CD4-positive, CD25-positive, alpha-beta regulatory T cell (primary cell): ENCODE results near the gene WDR3. TPM values are rescaled to one million over a fixed set of nuclear protein-coding genes. Genes with fewer than 3 reads are reported as not detected.

Experiments
- ATAC-seq, 2 donors: fragments of 150-1000 bp; cut with Tn5 transposase; one replicate each; pipeline ENCODE4 v1.10.0; 2021; ENCODE audit warnings: low read depth in 2 of 2, moderate number of reproducible peaks in 2 of 2, moderate library complexity in 1 of 2
- DNase-seq, 3 donors: peaks; one replicate each; pipeline versions ENCODE4 v3.0.0 to v3.0.0-alpha.2; 2012 to 2022; ENCODE audit warnings: mixed read lengths in 1 of 3
- H3K27ac ChIP-seq: one replicate; pipeline ENCODE4 v1.7.0; 2013; ENCODE audit warnings: mild to moderate bottlenecking, low read length; ENCODE audit not compliant: insufficient read depth, poor library complexity, severe bottlenecking
- H3K27me3 ChIP-seq: one replicate; pipeline ENCODE4 v1.7.0; 2013; ENCODE audit warnings: low read length; ENCODE audit not compliant: control insufficient read depth, insufficient read depth
- H3K36me3 ChIP-seq: one replicate; pipeline ENCODE4 v1.7.0; 2013; ENCODE audit warnings: mild to moderate bottlenecking, low read length, moderate library complexity; ENCODE audit not compliant: control insufficient read depth, insufficient read depth
- H3K4me1 ChIP-seq: 2 replicates; pipeline ENCODE4 v1.7.0; 2013; ENCODE audit warnings: mild to moderate bottlenecking, low read length; ENCODE audit not compliant: insufficient read depth, control insufficient read depth, poor library complexity, severe bottlenecking
- H3K4me3 ChIP-seq: one replicate; pipeline ENCODE4 v1.7.0; 2013; ENCODE audit warnings: low read depth, mild to moderate bottlenecking, low read length, moderate library complexity
- H3K9me3 ChIP-seq, 2 experiments: 1 replicate in 1 of 2; 2 replicates in 1 of 2; pipeline ENCODE4 v1.7.0; 2013; ENCODE audit warnings: low read length in 2 of 2, mild to moderate bottlenecking in 1 of 2, moderate library complexity in 1 of 2; ENCODE audit not compliant: control insufficient read depth in 2 of 2
- H3K27ac Mint-ChIP-seq, 3 donors: one replicate each; pipeline ENCODE4 v1.8.0; 2020 to 2022; ENCODE audit warnings: mild to moderate bottlenecking in 3 of 3, mixed read lengths in 3 of 3, moderate library complexity in 2 of 3
- H3K27me3 Mint-ChIP-seq: one replicate; pipeline ENCODE4 v1.8.0; 2022; ENCODE audit warnings: mild to moderate bottlenecking, mixed read lengths
- H3K36me3 Mint-ChIP-seq: one replicate; pipeline ENCODE4 v1.8.0; 2020; ENCODE audit warnings: mixed read lengths
- H3K4me1 Mint-ChIP-seq, 4 donors: one replicate each; pipeline ENCODE4 v1.8.0; 2020 to 2022; ENCODE audit warnings: mixed read lengths in 4 of 4, mild to moderate bottlenecking in 1 of 4
- H3K4me3 Mint-ChIP-seq, 4 donors: one replicate each; pipeline ENCODE4 v1.8.0; 2020 to 2022; ENCODE audit warnings: mild to moderate bottlenecking in 4 of 4, mixed read lengths in 4 of 4, moderate library complexity in 3 of 4
- H3K9me3 Mint-ChIP-seq, 7 donors: one replicate each; pipeline ENCODE4 v1.8.0; 2020 to 2022; ENCODE audit warnings: mixed read lengths in 7 of 7, mild to moderate bottlenecking in 3 of 7, moderate library complexity in 2 of 7
- polyA plus RNA-seq, 4 donors: library from polyadenylated mRNA; unstranded; fragments of 300-500 nt; fragmentation: Illumina TruSeq; gene quantifications; one replicate each; pipeline ENCODE4 v1.2.3, GENCODE V29; 2021
- total RNA-seq: library from RNA; stranded (reverse); gene quantifications from one replicate; pipeline ENCODE4 v1.2.3, GENCODE V29; 2022

The WDR3 gene
- total and polyA plus RNA-seq, 5 donors from 2014 or later, result 11.4 to 41.9 (median 15.8) TPM

DNA sequence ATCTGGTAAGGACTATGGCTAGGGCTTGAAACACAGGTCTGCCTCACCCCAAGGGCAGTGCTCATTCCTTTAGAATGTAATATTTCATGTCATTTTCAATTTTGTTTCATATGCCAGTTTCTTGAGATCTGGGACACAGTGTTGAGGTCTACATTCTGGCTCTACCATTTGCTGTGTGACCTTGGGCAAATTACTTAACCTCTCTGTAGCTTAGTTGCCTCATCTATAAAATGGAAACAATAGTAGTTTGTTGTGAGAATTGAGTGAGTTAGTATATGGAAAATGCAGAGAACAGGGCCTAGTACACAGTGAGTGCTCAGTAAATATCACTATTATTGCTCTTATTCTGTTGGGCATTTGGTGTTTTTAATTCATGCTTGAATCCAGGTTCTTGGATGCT, 84.4 kb downstream of the WDR3 start:
- H3K4me3 Mint-ChIP-seq, result no peak overlapping the region
- DNase-seq (no peak), ATAC-seq (no peak)
- H3K36me3 ChIP-seq, result no peaks in the 10 kb centered on the region
- H3K27ac Mint-ChIP-seq, result no peak overlapping the region
- H3K4me3 ChIP-seq, result no peak overlapping the region
- no peaks in the 10 kb centered on the region for H3K36me3 Mint-ChIP-seq
- H3K9me3 ChIP-seq, result no peaks in the 10 kb centered on the region
- no peaks in the 10 kb centered on the region for H3K4me1 ChIP-seq
- H3K27me3 ChIP-seq, result no peaks in the 10 kb centered on the region
- no peaks in the 10 kb centered on the region for H3K9me3 Mint-ChIP-seq
- no peaks in the 10 kb centered on the region for H3K4me1 Mint-ChIP-seq
- H3K27me3 Mint-ChIP-seq, result peaks cover 8% of the 10 kb centered on the region
- H3K27ac ChIP-seq, result no peak overlapping the region

Other genes starting within 250 kb of the WDR3 start
- 27.9 TPM for gene GDAP2, start 118 bp upstream of the WDR3 start, total RNA-seq
- gene GDAP2, start 118 bp upstream of the WDR3 start, polyA plus RNA-seq, result 10 to 100 TPM in 2 of 4 donors, 1 to 10 TPM in 2; 9.5 to 17.8 (median 12.0) TPM